ENCODE data around the gene TRMT2A. TPM values are rescaled to one million over a fixed set of nuclear protein-coding genes. Genes with fewer than 3 reads are reported as not detected.

The TRMT2A gene
- total RNA-seq, 1 donor: 45.3 TPM

- H3K4me3 ChIP-seq (ENCODE audit: low read depth, low read length): no peak overlapping the region
- no peak for DNase-seq (ENCODE audit: low read depth)
- TF ChIP-seq CTCF (IDR thresholded peaks at IDR 0.05; ENCODE audit: insufficient read depth, low read depth, low read length): no peak
These were observed 12.7 kb upstream of the TRMT2A start for GRCh38 chr22:20129747-20130014.

GRCh38 chr22:20128902-20129746, 12.1 kb upstream of the TRMT2A start:
- H3K4me3 ChIP-seq (ENCODE audit: low read depth, low read length): no peak overlapping the region
- DNase-seq (ENCODE audit: low read depth): peak; percentile 30
- peak; percentile 45 for TF ChIP-seq CTCF (IDR thresholded peaks at IDR 0.05; ENCODE audit: insufficient read depth, low read depth, low read length)

- no peak for DNase-seq (ENCODE audit: low read depth)
- no peak for TF ChIP-seq CTCF (IDR thresholded peaks at IDR 0.05; ENCODE audit: insufficient read depth, low read depth, low read length)
- no peak overlapping the region for H3K4me3 ChIP-seq (ENCODE audit: low read depth, low read length)
These were observed 11.5 kb upstream of the TRMT2A start for GRCh38 chr22:20128619-20128901.

- no peak for TF ChIP-seq CTCF (IDR thresholded peaks at IDR 0.05; ENCODE audit: insufficient read depth, low read depth, low read length)
- H3K4me3 ChIP-seq (ENCODE audit: low read depth, low read length): no peak overlapping the region
- DNase-seq (ENCODE audit: low read depth): no peak
These were observed 11.0 kb upstream of the TRMT2A start for GRCh38 chr22:20127869-20128618.

GRCh38 chr22:20127318-20127868, 10.4 kb upstream of the TRMT2A start:
- DNase-seq (ENCODE audit: low read depth): no peak
- H3K4me3 ChIP-seq (ENCODE audit: low read depth, low read length): no peak overlapping the region
- no peak for TF ChIP-seq CTCF (IDR thresholded peaks at IDR 0.05; ENCODE audit: insufficient read depth, low read depth, low read length)

GRCh38 chr22:20126284-20127029, 9.4 kb upstream of the TRMT2A start:
- no peak for DNase-seq (ENCODE audit: low read depth)
- no peak overlapping the region for H3K4me3 ChIP-seq (ENCODE audit: low read depth, low read length)
- no peak for TF ChIP-seq CTCF (IDR thresholded peaks at IDR 0.05; ENCODE audit: insufficient read depth, low read depth, low read length)
